HG03060 (cell line): ENCODE results near the gene SLC5A6.
A peak's percentile ranks its signal among the peaks of the same experiment; 100 is the strongest.

ENCODE experiments used
- ATAC-seq: cut with Tn5 transposase; IDR thresholded peaks from one replicate; pipeline ENCODE4 v1.9.1; 2021; ENCODE audit warnings: low read depth, moderate number of reproducible peaks; ENCODE audit not compliant: unreplicated experiment

SLC5A6 gene

GRCh38 chr2:27211943-27212625 lies at the start of gene SLC5A6, which contains the start of gene ATRAID:
TSS of gene SLC5A6 (minus strand) at chr2:27212268. CDS start at chr2:27207650, 4,618 bp downstream.
TSS of gene ATRAID (plus strand) at chr2:27212041. CDS start at chr2:27212369, 328 bp downstream.
- peak; percentile 29 for ATAC-seq

GRCh38 chr2:27261241-27261925 lies 49.3 kb upstream of the SLC5A6 start:
- ATAC-seq, result no peak

- no peak for ATAC-seq
Measured at GRCh38 chr2:27258051-27258450, 46.0 kb upstream of the SLC5A6 start.

GRCh38 chr2:27256855-27257454 lies 44.9 kb upstream of the SLC5A6 start:
- no peak for ATAC-seq

GRCh38 chr2:27255660-27256059 lies 43.6 kb upstream of the SLC5A6 start:
- no peak for ATAC-seq

- ATAC-seq, result no peak
Measured at GRCh38 chr2:27255187-27255586, 43.1 kb upstream of the SLC5A6 start.

- no peak for ATAC-seq
Measured at GRCh38 chr2:27251766-27252165, 39.7 kb upstream of the SLC5A6 start.

- no peak for ATAC-seq
Measured at GRCh38 chr2:27250652-27251379, 38.7 kb upstream of the SLC5A6 start.

GRCh38 chr2:27249891-27250651 lies 38.0 kb upstream of the SLC5A6 start:
- ATAC-seq, result no peak

- ATAC-seq, result no peak
Measured at GRCh38 chr2:27249159-27249890, 37.3 kb upstream of the SLC5A6 start.

GRCh38 chr2:27247893-27248292 lies 35.8 kb upstream of the SLC5A6 start:
- ATAC-seq, result no peak

- no peak for ATAC-seq
Measured at GRCh38 chr2:27245626-27246025, 33.6 kb upstream of the SLC5A6 start.

GRCh38 chr2:27245116-27245515 lies 33.0 kb upstream of the SLC5A6 start:
- no peak for ATAC-seq

- no peak for ATAC-seq
Measured at GRCh38 chr2:27243391-27244130, 31.5 kb upstream of the SLC5A6 start.

GRCh38 chr2:27242614-27242951 lies 30.5 kb upstream of the SLC5A6 start:
- ATAC-seq, result no peak

- ATAC-seq, result no peak
Measured at GRCh38 chr2:27241761-27242613, 29.9 kb upstream of the SLC5A6 start.

GRCh38 chr2:27240406-27240805 lies 28.3 kb upstream of the SLC5A6 start:
- ATAC-seq, result no peak

- ATAC-seq, result no peak
Measured at GRCh38 chr2:27238976-27239375, 26.9 kb upstream of the SLC5A6 start.
